ENCODE measurements around the gene SF3B1. TPM values are rescaled to one million over a fixed set of nuclear protein-coding genes. Genes with fewer than 3 reads are reported as not detected.
"Not testable (repeated sequence)": the region's sequence is repeated elsewhere in the genome, so short reads cannot be mapped to it uniquely, and the experiment has no call there.

Gene SF3B1
- total RNA-seq, 1 donor = 247 TPM

DNA sequence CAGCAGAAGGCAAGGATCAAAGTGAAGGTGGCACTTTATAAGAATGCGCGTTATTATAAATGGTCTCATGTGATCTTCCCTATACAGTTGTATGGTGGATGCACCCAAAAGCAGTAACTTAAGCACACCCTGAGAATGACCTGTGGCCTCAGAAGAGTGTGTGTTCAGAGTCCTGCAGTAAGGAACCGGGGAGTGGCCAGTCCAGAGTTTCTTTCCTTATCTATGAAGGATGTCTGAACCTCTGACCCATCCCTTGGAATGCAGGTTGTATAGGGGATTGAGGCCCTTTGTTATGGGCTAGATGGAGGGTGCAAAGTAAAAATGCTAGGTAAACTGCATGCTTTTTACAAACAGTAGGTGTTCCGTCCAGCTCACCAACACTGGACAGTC lies 80.7 kb downstream of the SF3B1 start:
- no peak overlapping the region for H3K4me3 ChIP-seq (ENCODE audit: low read depth, low read length)
- TF ChIP-seq CTCF (IDR thresholded peaks at IDR 0.05; ENCODE audit: insufficient read depth, low read depth, low read length) = no peak
- DNase-seq (ENCODE audit: low read depth) = no peak

- TF ChIP-seq CTCF (IDR thresholded peaks at IDR 0.05; ENCODE audit: insufficient read depth, low read depth, low read length) = no peak
- DNase-seq (ENCODE audit: low read depth) = no peak
- H3K4me3 ChIP-seq (ENCODE audit: low read depth, low read length) = no peak overlapping the region
These were observed 81.2 kb downstream of the SF3B1 start for GRCh38 chr2:197353393-197354168.

- TF ChIP-seq CTCF (IDR thresholded peaks at IDR 0.05; ENCODE audit: insufficient read depth, low read depth, low read length) = no peak
- no peak overlapping the region for H3K4me3 ChIP-seq (ENCODE audit: low read depth, low read length)
- no peak for DNase-seq (ENCODE audit: low read depth)
These were observed 85.1 kb downstream of the SF3B1 start for GRCh38 chr2:197349699-197350098.

DNA sequence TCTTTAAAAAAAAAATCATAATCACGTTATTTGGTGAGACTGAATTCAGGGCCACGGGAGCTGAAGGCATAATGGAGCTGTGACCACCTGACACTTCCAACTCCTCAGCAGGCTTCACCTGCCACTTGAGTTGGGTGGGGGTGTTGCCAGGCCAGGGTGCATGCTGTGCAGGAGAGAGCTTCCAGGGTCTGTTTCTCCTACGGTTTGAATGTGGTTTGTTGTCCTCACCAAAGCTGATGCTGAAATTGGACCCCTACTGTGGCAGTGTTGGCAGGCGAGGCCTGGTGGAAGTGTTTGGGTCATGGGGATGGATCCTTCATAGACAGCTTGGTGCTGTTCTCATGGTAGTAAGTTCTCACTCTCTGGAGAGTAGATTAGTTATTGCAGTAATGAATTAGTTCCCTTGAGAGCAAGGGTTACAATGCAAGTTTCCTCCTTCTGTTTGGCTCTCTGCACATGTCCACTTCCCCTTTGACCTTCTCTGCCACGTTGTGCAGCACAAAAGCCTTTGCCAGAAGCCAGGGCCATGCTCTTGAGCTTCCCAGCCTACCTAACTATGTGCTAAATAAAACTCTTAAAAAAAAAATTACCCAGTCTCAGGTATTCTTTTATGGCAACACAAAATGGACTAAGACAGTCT lies 86.0 kb downstream of the SF3B1 start:
- no peak for DNase-seq (ENCODE audit: low read depth)
- no peak for TF ChIP-seq CTCF (IDR thresholded peaks at IDR 0.05; ENCODE audit: insufficient read depth, low read depth, low read length)

DNA sequence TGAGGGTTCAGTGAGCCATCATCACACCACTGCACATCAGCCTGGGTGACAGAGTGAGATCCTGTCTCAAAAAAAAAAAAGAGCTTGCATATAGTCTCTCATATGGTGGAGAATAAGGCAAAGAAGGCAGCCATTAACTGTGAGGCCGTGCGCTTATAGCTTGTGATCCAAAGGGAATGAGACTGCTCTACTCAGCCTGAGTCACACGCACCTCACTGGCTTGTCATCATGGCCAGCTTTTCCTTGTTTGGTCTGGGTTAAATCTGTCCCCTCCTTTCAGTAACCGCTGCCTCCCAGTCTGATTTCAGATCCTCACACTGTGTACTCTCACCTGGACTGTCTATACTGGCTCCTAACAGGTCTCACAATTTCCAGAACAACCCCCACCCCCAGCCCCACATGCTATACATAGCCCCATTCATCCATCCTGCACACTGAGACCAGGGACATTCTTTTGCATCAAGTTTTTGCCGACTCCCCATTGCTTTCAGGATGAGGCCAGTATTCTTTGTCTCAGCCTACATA lies 88.9 kb downstream of the SF3B1 start:
- no peak overlapping the region for H3K4me3 ChIP-seq (ENCODE audit: low read depth, low read length)
- no peak for DNase-seq (ENCODE audit: low read depth)
- no peak for TF ChIP-seq CTCF (IDR thresholded peaks at IDR 0.05; ENCODE audit: insufficient read depth, low read depth, low read length)

More for the DNA sequence above, 86.0 kb downstream of the SF3B1 start:
- H3K4me3 ChIP-seq (ENCODE audit: low read depth, low read length) = no peak overlapping the region

DNA sequence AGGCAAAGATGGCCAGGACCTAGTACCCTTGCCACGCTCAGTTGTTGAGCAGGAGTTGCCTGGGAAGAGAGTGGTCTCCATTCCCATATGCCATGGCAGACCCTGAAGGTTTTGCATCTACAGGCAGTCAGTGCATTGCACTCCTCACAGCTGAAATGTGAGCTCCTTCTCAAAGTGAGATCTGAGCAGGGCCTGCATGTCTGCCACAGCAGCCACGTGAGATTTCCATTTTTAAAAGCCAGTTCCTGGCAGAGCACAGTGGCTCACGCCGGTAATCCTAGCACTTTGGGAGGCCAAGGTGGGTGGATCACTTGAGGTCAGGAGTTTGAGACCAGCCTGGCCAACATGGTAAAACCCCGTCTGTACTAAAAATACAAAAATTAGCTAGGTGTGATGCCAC lies 90.9 kb downstream of the SF3B1 start:
- not testable (repeated sequence) for H3K4me3 ChIP-seq (ENCODE audit: low read depth, low read length); DNase-seq (ENCODE audit: low read depth)

- TF ChIP-seq CTCF (IDR thresholded peaks at IDR 0.05; ENCODE audit: insufficient read depth, low read depth, low read length) = no peak
- DNase-seq (ENCODE audit: low read depth) = no peak
- H3K4me3 ChIP-seq (ENCODE audit: low read depth, low read length) = no peak overlapping the region
These were observed 94.2 kb downstream of the SF3B1 start for GRCh38 chr2:197340591-197340990.
